SK-N-SH (cell line): ENCODE measurements around the gene USP22. TPM values are rescaled to one million over a fixed set of nuclear protein-coding genes. Genes with fewer than 3 reads are reported as not detected.

Source experiments
- CTCF ChIA-PET: fragments of 300-600, 350-600 bp; formaldehyde crosslinking; extraction: SDS; loops from one replicate; lab custom pipeline; 2021; lab: Yijun Ruan, JAX
- POLR2A ChIA-PET: fragments of 350-600 bp; sonication (Branson Sonifier 250); formaldehyde crosslinking; extraction: SDS; loops from one replicate; lab custom pipeline; 2020; ENCODE audit warnings: antibody characterized with exemption, inconsistent platforms; lab: Yijun Ruan, JAX
- DNase-seq: peaks from one replicate; pipeline ENCODE4 v3.0.0; 2012
- H2AFZ ChIP-seq: fragments of 200-600 bp; sonication (generic); 2 replicates; pipeline ENCODE4 v1.8.1; 2016; ENCODE audit warnings: antibody characterized with exemption, mild to moderate bottlenecking, low read depth
- H3F3A ChIP-seq: fragments of 200-600 bp; sonication (generic); replicated peaks from 2 replicates; pipeline ENCODE3; 2016; ENCODE audit warnings: antibody characterized with exemption, mild to moderate bottlenecking; ENCODE audit not compliant: insufficient read depth
- H3K27ac ChIP-seq, 2 experiments: fragments of 200-500 bp in 1 of 2; fragments of 200-600 bp in 1 of 2; sonication (Bioruptor generic) in 1 of 2; sonication (generic), shearing (Covaris generic) in 1 of 2; 2 replicates each; pipeline versions ENCODE4 v1.5.1 to v1.6.1; 2014 to 2016; ENCODE audit warnings: low read depth in 2 of 2, inconsistent platforms in 1 of 2, low read length in 1 of 2, mild to moderate bottlenecking in 1 of 2, mixed read lengths in 1 of 2
- H3K27me3 ChIP-seq: fragments of 200-600 bp; sonication (generic), shearing (Covaris generic); 2 replicates; pipeline ENCODE4 v1.6.1; 2016; ENCODE audit warnings: mixed run types; ENCODE audit not compliant: insufficient read depth
- H3K36me3 ChIP-seq, 2 experiments: fragments of 200-500 bp in 1 of 2; fragments of 200-600 bp in 1 of 2; sonication (Bioruptor generic) in 1 of 2; sonication (generic) in 1 of 2; replicated peaks in 1 of 2; 2 replicates each; pipeline versions ENCODE3 to v1.5.1; 2014 to 2016; ENCODE audit warnings: low read length in 1 of 2, mild to moderate bottlenecking in 1 of 2; ENCODE audit not compliant: insufficient read depth in 2 of 2, control insufficient read depth in 1 of 2
- H3K4me1 ChIP-seq, 2 experiments: fragments of 200-500 bp in 1 of 2; fragments of 200-600 bp in 1 of 2; sonication (Bioruptor generic) in 1 of 2; sonication (generic), shearing (Covaris generic) in 1 of 2; 2 replicates each; pipeline versions ENCODE4 v1.5.1 to v1.6.1; 2014 to 2016; ENCODE audit warnings: low read depth in 1 of 2, low read length in 1 of 2, mixed run types in 1 of 2; ENCODE audit not compliant: insufficient read depth in 2 of 2, control insufficient read depth in 1 of 2
- H3K4me2 ChIP-seq: fragments of 200-600 bp; sonication (generic), shearing (Covaris generic); 2 replicates; pipeline ENCODE4 v1.6.1; 2017; ENCODE audit warnings: mixed run types
- H3K4me3 ChIP-seq, 2 experiments: fragments of 200-500 bp in 1 of 2; fragments of 200-600 bp in 1 of 2; sonication (Bioruptor generic) in 1 of 2; sonication (generic), shearing (Covaris generic) in 1 of 2; 2 replicates each; pipeline versions ENCODE4 v1.5.1 to v1.8.1; 2014 to 2016; ENCODE audit warnings: low read depth in 2 of 2, inconsistent platforms in 1 of 2, low read length in 1 of 2, mild to moderate bottlenecking in 1 of 2, mixed read lengths in 1 of 2, moderate library complexity in 1 of 2
- H3K79me2 ChIP-seq: fragments of 200-600 bp; sonication (generic); 2 replicates; pipeline ENCODE4 v1.8.1; 2017; ENCODE audit warnings: mild to moderate bottlenecking; ENCODE audit not compliant: insufficient read depth
- H3K9ac ChIP-seq: fragments of 200-600 bp; sonication (generic); 2 replicates; pipeline ENCODE4 v1.6.1; 2017; ENCODE audit warnings: mixed run types
- H3K9me2 ChIP-seq: fragments of 200-600 bp; sonication (generic); 2 replicates; pipeline ENCODE4 v1.6.1; 2017; ENCODE audit warnings: mixed run types
- H3K9me3 ChIP-seq: fragments of 200-600 bp; sonication (generic); 2 replicates; pipeline ENCODE4 v1.6.1; 2017; ENCODE audit warnings: mixed run types, mild to moderate bottlenecking, moderate library complexity
- H4K20me1 ChIP-seq: fragments of 200-600 bp; sonication (generic); 2 replicates; pipeline ENCODE4 v1.6.1; 2017; ENCODE audit warnings: mild to moderate bottlenecking, mixed run types; ENCODE audit not compliant: insufficient read depth
- EP300 ChIP-seq, 2 experiments: IDR thresholded peaks; 2 replicates each; pipeline versions ENCODE4 v1.4.0 to v1.6.1; 2012; ENCODE audit warnings: borderline replicate concordance in 1 of 2, low read depth in 1 of 2, low read length in 1 of 2
- EZH2phosphoT487 ChIP-seq: fragments of 200-600 bp; sonication (generic); IDR thresholded peaks from 2 replicates; pipeline ENCODE4 v1.6.1; 2017; ENCODE audit warnings: low read depth, mixed run types, mild to moderate bottlenecking, antibody characterized with exemption, moderate library complexity, borderline replicate concordance
- FOXJ3 ChIP-seq: sonication (generic); formaldehyde crosslinking; IDR thresholded peaks from 2 replicates; pipeline ENCODE4 v1.5.1; 2020; ENCODE audit warnings: mild to moderate bottlenecking, missing genetic modification reagents
- MXI1 ChIP-seq: IDR thresholded peaks from 2 replicates; pipeline ENCODE4 v1.6.1; 2012; ENCODE audit warnings: mild to moderate bottlenecking, low read depth, low read length, improper control_type of control experiment
- NRF1 ChIP-seq: IDR thresholded peaks from 2 replicates; pipeline ENCODE4 v1.6.1; 2012; ENCODE audit warnings: low read depth, mild to moderate bottlenecking, low read length
- POLR2AphosphoS5 ChIP-seq: IDR thresholded peaks from 2 replicates; pipeline ENCODE4 v1.6.1; 2012; ENCODE audit warnings: low read depth, low read length
- RCOR1 ChIP-seq: fragments of 150-350 bp; IDR thresholded peaks from 2 replicates; pipeline ENCODE4 v1.6.1; 2017; ENCODE audit warnings: antibody characterized with exemption, low read length
- RFX5 ChIP-seq: IDR thresholded peaks from 2 replicates; pipeline ENCODE4 v1.6.1; 2012; ENCODE audit warnings: mild to moderate bottlenecking, improper control_type of control experiment, low read length
- RXRA ChIP-seq: IDR thresholded peaks from 2 replicates; pipeline ENCODE4 v1.4.0; 2012; ENCODE audit warnings: low read depth, mild to moderate bottlenecking, borderline replicate concordance
- SIN3A ChIP-seq: IDR thresholded peaks from 2 replicates; pipeline ENCODE4 v1.6.1; 2012; ENCODE audit warnings: low read depth, mild to moderate bottlenecking, low read length, moderate library complexity, borderline replicate concordance
- TAF1 ChIP-seq: IDR thresholded peaks from 2 replicates; pipeline ENCODE4 v1.6.1; 2012; ENCODE audit warnings: low read depth, mild to moderate bottlenecking, low read length, moderate library complexity, borderline replicate concordance
- WGBS: methylation state at CpG from one replicate; pipeline ENCODE4 v1.1.6; 2017; ENCODE audit warnings: low lambda C conversion rate; 5-methylcytosine and 5-hydroxymethylcytosine counted together
- polyA plus RNA-seq, 3 experiments: library from polyadenylated mRNA; depleted of rRNA; stranded (reverse); fragments of >200 nt; gene quantifications; 2 replicates each; pipeline ENCODE4 v1.2.3, GENCODE V29; 2012
- TF ChIP-seq, protein P1 (sequence below): IDR thresholded peaks from 2 replicates; pipeline ENCODE4 v1.4.0; 2012; ENCODE audit warnings: low read depth, borderline replicate concordance

Gene USP22
- polyA plus RNA-seq, 1 of the 3 experiments (the other 2 are of a cell fraction): 142 TPM

DNA sequence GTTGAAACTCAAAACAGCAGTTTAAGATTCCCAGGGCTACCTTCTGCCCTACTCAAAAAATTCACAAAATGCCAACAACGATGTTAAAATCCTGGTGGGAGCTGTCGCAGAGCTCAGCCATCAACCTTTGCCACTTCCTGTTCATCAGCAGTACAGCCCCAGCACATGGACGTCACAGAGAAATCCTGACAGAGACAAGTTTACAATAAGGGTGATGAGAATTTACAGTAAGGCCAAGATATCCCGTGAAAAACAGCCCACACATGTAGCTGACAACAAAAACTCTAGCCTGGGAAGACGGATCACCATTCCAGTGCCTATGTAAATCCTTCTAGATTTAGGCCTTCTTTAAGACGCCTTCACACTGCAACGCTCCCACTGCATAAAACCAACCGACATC lies 18.8 kb downstream of the USP22 start:
- ChIA-PET POLR2A (interaction anchor here (1.5 kb wide), 1 partner anchor 20 kb away, joined by 3 read pairs; no protein-coding TSS in a partner anchor), CTCF (interaction anchor here (1.4 to 2.1 kb wide), 2 partner anchors 9 to 16 kb away, joined by 4 to 5 read pairs; no protein-coding TSS in a partner anchor)

DNA sequence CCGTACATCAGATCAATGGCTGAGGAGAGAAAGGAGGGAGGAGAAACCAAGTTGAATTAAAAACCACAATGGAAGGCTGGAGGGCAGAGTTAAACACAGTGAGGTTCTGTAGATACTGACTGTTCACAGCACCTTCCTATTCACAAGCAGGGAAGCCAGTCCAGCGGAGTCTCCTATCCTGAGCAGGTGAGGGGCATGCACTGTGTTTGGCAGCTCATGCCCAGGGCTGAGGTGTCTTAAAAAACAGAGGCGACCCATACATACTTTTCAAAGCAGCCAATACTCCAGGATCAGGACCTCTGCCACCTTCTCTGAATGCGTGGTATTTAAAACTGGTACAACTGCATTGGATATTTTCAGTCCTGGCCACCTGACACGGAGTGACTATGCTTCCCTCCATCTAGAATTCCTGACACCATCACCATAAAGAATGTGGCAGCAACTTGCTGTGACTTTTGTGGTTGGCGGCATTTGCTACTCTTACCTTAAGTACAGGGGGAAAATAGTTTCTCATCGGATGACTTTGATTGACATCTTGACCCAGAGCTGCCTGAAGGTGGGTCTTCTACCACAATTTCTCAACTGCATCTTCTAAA lies 21.5 kb downstream of the USP22 start:
- peaks cover 68 to 90% of the 10 kb centered on the region in 2 experiments for H3K36me3 ChIP-seq
- WGBS: 87% methylated on average over 7 of the region's 7 CpGs
- no peak overlapping the region for H3K4me2 ChIP-seq
- no peak overlapping the region for H3K4me3 ChIP-seq
- POLR2A ChIA-PET: no interaction called here
- no peak overlapping the region for H3K27ac ChIP-seq
- H3K27me3 ChIP-seq: no peaks in the 10 kb centered on the region
- DNase-seq: no peak
- H3K9me3 ChIP-seq: no peaks in the 10 kb centered on the region
- no peaks in the 10 kb centered on the region for H3K4me1 ChIP-seq
- H3K9ac ChIP-seq: no peak overlapping the region
- H3K9me2 ChIP-seq: no peaks in the 10 kb centered on the region
- TF ChIP-seq SIN3A (no peak), TAF1 (no peak), EP300 (IDR thresholded peaks at IDR 0.05; ENCODE audit: borderline replicate concordance in 1 of 2, low read depth in 1 of 2, low read length in 1 of 2) (no peak), RCOR1 (no peak), RFX5 (no peak), MXI1 (no peak), EZH2phosphoT487 (no peak)
- peaks cover 100% of the 10 kb centered on the region for H4K20me1 ChIP-seq
- H2AFZ ChIP-seq: no peak overlapping the region
- peaks cover 100% of the 10 kb centered on the region for H3K79me2 ChIP-seq
- CTCF ChIA-PET: interaction anchor here (0.8 to 1.7 kb wide), 2 partner anchors 9 to 18 kb away, joined by 4 to 5 read pairs; no protein-coding TSS in a partner anchor
- H3F3A ChIP-seq: peaks cover 17% of the 10 kb centered on the region

More for the DNA sequence above, 18.8 kb downstream of the USP22 start:
- Histone ChIP-seq H4K20me1 (peaks cover 100% of the 10 kb centered on the region), H3K9me3 (no peaks in the 10 kb centered on the region), H3K27ac (no peak overlapping the region), H3F3A (peaks cover 22% of the 10 kb centered on the region), H3K27me3 (no peaks in the 10 kb centered on the region), H2AFZ (no peak overlapping the region), H3K4me1 (no peaks in the 10 kb centered on the region), H3K4me2 (no peak overlapping the region), H3K36me3 (peaks cover 57 to 76% of the 10 kb centered on the region in 2 experiments), H3K4me3 (no peak overlapping the region), H3K79me2 (peaks cover 100% of the 10 kb centered on the region), H3K9me2 (no peaks in the 10 kb centered on the region), H3K9ac (no peak overlapping the region)
- WGBS: 84% methylated on average over 8 of the region's 8 CpGs
- no peak for DNase-seq
- no peak for TF ChIP-seq EZH2phosphoT487
- no peak for TF ChIP-seq RCOR1
- TF ChIP-seq RXRA: no peak
- no peak for TF ChIP-seq NRF1
- no peak for TF ChIP-seq FOXJ3
- TF ChIP-seq POLR2AphosphoS5: no peak
- TF ChIP-seq TAF1: no peak
- TF ChIP-seq, protein P1, sequence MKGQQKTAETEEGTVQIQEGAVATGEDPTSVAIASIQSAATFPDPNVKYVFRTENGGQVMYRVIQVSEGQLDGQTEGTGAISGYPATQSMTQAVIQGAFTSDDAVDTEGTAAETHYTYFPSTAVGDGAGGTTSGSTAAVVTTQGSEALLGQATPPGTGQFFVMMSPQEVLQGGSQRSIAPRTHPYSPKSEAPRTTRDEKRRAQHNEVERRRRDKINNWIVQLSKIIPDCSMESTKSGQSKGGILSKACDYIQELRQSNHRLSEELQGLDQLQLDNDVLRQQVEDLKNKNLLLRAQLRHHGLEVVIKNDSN: no peak
